Right lobe of liver (tissue), 6 donors: ENCODE measurements around the gene PIN4. TPM values are rescaled to one million over a fixed set of nuclear protein-coding genes. Genes with fewer than 3 reads are reported as not detected.
A peak's percentile ranks its signal among the peaks of the same experiment; 100 is the strongest.
"Not testable (repeated sequence)": the region's sequence is repeated elsewhere in the genome, so short reads cannot be mapped to it uniquely, and the experiment has no call there.

Source experiments
- ATAC-seq, 4 donors: fragments of 200-7000 bp; cut with Tn5 transposase; one replicate each; pipeline ENCODE4 v1.9.1; 2020; ENCODE audit warnings: mild to moderate bottlenecking in 4 of 4, moderate library complexity in 4 of 4
- DNase-seq, 3 donors: peaks; one replicate each; pipeline ENCODE4 v3.0.0-alpha.2; 2020
- H3K27ac ChIP-seq, 3 donors: fragments of 200-600 bp; one replicate each; pipeline ENCODE4 v1.8.0; 2022
- H3K27me3 ChIP-seq, 2 donors: fragments of 200-600 bp; one replicate each; pipeline ENCODE4 v1.8.0; 2022
- H3K36me3 ChIP-seq, 4 donors: fragments of 200-600 bp; sonication (generic) in 1 of 4; one replicate each; pipeline versions ENCODE4 v1.5.1 to v1.8.0; 2017 to 2022; ENCODE audit warnings: control low read depth in 1 of 4
- H3K4me1 ChIP-seq, 4 donors: fragments of 200-600 bp; sonication (generic) in 1 of 4; one replicate each; pipeline versions ENCODE4 v1.5.1 to v1.8.0; 2017 to 2022; ENCODE audit warnings: control low read depth in 1 of 4
- H3K4me3 ChIP-seq, 3 donors: fragments of 200-600 bp; one replicate each; pipeline ENCODE4 v1.8.0; 2022
- H3K9me3 ChIP-seq, 4 donors: fragments of 200-600 bp; sonication (generic) in 1 of 4; one replicate each; pipeline versions ENCODE4 v1.5.1 to v1.8.0; 2017 to 2022; ENCODE audit warnings: control low read depth in 1 of 4
- POLR2A ChIP-seq: fragments of 450-650 bp; IDR thresholded peaks from one replicate; pipeline ENCODE4 v1.6.1; 2017; ENCODE audit warnings: antibody characterized with exemption, mild to moderate bottlenecking
- WGBS: methylation state at CpG from one replicate; pipeline ENCODE4 v1.1.6; 2018; ENCODE audit warnings: low coverage, low lambda C conversion rate; ENCODE audit not compliant: insufficient coverage; ENCODE audit errors: missing lambda C conversion rate; 5-methylcytosine and 5-hydroxymethylcytosine counted together
- intact Hi-C, 2 donors: fragments of 100-400 bp; cut with DNase I; formaldehyde crosslinking; loops; one replicate each; pipeline versions ENCODE4 v1.11.2 to v1.14.1; 2022
- total RNA-seq, 6 experiments: library from RNA; depleted of rRNA in 2 of 6; stranded (reverse); fragments of >200 nt in 2 of 6; fragmentation: NEBNext Ultra II Directional in 3 of 6; extraction: Animal tissue kit (Norgen Biotek cat#: 25700) in 3 of 6; gene quantifications; one replicate each; pipeline versions ENCODE4 v1.1.0 to v1.2.4, GENCODE V29; 2016 to 2023
- TF ChIP-seq, protein P1 (sequence below), 4 donors: fragments of 200-600 bp in 3 of 4; fragments of 450-650 bp in 1 of 4; IDR thresholded peaks; one replicate each; pipeline versions ENCODE4 v1.5.1 to v1.8.0; 2016 to 2022; ENCODE audit warnings: antibody characterized with exemption in 4 of 4, mild to moderate bottlenecking in 2 of 4
- donor health status: DM: no; HTN: yes; CAD: no.
- donor health status: DM: no; HTN: no; CAD: no.
- donor health status: DM: no; HTN: no; CAD: no.
- donor health status: DM: no; HTN: yes; CAD: no.
- donor health status: DM: no; HTN: yes; CAD: no.

PIN4 gene
- total RNA-seq, 6 experiments from 2014 or later: 6.1 to 9.3 (median 8.1) TPM

DNA sequence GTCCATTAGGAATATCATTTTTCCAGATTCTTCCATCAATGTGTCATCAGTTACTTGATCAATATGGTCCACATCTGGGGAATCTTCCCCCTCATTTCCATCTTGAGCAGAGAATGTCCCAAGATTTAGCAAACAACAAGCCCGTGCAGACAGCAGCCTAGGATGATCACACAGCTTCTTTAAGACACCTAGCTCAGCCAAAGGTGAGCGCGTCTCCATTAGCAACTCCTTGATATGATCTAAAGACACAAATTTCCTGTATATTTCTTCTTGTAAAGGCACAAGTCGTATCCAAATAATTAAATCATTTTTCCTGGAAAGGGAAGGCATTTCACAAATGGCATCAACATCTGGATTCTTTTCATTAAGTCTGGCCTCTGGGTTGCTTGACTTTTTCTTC lies 25.8 kb downstream of the PIN4 start:
- Histone ChIP-seq H3K9me3 (no peaks in the 10 kb centered on the region), H3K27me3 (no peaks in the 10 kb centered on the region), H3K4me3 (no peak overlapping the region), H3K4me1 (no peaks in the 10 kb centered on the region), H3K27ac (no peak overlapping the region), H3K36me3 (peaks cover 0 to 4% (median 2%) of the 10 kb centered on the region in 4 donors)
- WGBS: 55% methylated on average over 4 of the region's 4 CpGs
- intact Hi-C loops: no loop called here
- ATAC-seq (no peak), DNase-seq (no peak)
- TF ChIP-seq, protein P1, sequence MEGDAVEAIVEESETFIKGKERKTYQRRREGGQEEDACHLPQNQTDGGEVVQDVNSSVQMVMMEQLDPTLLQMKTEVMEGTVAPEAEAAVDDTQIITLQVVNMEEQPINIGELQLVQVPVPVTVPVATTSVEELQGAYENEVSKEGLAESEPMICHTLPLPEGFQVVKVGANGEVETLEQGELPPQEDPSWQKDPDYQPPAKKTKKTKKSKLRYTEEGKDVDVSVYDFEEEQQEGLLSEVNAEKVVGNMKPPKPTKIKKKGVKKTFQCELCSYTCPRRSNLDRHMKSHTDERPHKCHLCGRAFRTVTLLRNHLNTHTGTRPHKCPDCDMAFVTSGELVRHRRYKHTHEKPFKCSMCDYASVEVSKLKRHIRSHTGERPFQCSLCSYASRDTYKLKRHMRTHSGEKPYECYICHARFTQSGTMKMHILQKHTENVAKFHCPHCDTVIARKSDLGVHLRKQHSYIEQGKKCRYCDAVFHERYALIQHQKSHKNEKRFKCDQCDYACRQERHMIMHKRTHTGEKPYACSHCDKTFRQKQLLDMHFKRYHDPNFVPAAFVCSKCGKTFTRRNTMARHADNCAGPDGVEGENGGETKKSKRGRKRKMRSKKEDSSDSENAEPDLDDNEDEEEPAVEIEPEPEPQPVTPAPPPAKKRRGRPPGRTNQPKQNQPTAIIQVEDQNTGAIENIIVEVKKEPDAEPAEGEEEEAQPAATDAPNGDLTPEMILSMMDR (IDR thresholded peaks at IDR 0.05): no peak
- TF ChIP-seq POLR2A: no peak

DNA sequence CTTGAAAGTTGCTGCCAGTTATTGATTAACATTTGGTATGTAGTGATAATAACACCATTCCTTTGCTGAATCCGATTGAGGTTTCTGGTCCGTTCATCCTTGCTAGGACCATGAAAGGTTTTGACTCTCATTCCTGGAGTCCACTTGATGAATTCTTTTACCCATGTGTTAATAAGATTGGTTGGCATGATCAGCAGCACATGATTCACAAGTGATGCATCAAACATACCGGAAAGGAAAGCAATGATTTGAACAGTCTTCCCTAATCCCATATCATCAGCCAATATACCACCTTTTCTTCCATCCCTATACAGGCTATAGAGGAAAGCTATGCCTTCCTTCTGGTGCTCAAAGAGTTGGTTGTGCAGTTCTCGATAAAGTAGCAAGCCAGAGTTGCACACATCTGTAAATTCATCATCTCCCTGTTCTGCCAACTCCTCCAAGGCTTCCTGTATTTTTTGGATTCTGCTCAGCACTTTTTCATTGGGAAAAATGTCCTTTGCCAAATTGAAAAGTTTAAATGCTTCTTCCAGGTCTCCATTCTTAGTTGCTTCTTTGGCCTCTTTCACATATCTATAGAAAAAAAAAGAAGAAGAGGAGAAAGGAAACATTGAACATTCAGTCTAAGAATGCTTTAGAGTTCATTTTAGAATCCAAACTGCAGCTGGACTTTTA lies 26.7 kb downstream of the PIN4 start:
- H3K27me3 ChIP-seq: no peaks in the 10 kb centered on the region
- H3K4me3 ChIP-seq: no peak overlapping the region
- 85% methylated on average over 3 of the region's 4 CpGs for WGBS
- no peaks in the 10 kb centered on the region for H3K9me3 ChIP-seq
- intact Hi-C loops: no loop called here
- peaks cover 0 to 4% (median 0%) of the 10 kb centered on the region in 4 donors for H3K36me3 ChIP-seq
- ATAC-seq: no peak
- no peak for DNase-seq
- no peak overlapping the region for H3K27ac ChIP-seq
- no peak for TF ChIP-seq POLR2A
- TF ChIP-seq, protein P1 (IDR thresholded peaks at IDR 0.05): no peak
- H3K4me1 ChIP-seq: no peaks in the 10 kb centered on the region

DNA sequence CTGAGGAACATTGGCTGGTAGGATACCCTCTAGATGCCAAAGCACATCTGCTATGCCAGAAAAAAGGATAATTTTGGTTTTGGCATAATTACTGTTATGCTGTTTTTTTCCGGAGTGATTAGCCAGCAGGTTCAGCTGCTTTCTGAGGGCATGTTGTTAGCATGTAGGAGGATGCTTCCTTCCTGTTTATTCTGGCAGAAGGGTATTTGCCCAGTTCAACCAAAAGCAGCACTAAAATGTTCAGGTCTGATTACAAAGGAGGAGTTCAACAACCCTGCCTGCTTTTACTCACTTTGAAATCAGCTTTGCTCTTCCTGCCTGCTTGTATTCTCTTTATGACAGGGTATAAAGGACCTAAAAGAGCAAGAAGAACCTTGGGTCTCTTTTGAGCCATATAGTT lies 35.4 kb downstream of the PIN4 start:
- 50% methylated on average over 1 of the region's 1 CpG for WGBS
- no peak for DNase-seq
- TF ChIP-seq, protein P1 (IDR thresholded peaks at IDR 0.05): no peak
- TF ChIP-seq POLR2A: no peak
- Histone ChIP-seq H3K4me3 (no peak overlapping the region), H3K4me1 (no peaks in the 10 kb centered on the region), H3K9me3 (no peaks in the 10 kb centered on the region), H3K27ac (no peak overlapping the region), H3K36me3 (no peaks in the 10 kb centered on the region), H3K27me3 (no peaks in the 10 kb centered on the region)
- peak; percentile 59 to 87 (median 64) for ATAC-seq
- intact Hi-C loops: no loop called here

DNA sequence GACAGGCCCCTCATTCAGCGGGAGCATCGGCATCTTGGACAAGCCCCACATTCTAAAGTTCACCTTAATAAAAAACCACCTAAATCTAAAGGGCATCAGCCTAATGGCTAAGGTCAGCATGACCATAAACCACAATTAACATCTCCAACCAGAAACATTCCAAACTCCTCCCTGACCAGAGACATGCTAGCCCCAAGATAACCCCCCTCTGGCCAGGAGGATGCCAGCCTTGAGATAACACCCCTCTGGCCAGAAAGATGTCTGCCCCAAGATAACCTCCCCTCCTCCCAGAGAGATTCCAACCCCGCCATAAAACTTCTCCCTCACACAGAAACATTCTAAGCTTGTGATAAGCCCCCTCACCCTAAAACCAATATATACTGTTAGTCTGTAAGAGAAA lies 38.8 kb downstream of the PIN4 start:
- DNase-seq, H3K27me3 ChIP-seq, H3K4me3 ChIP-seq, H3K4me1 ChIP-seq, H3K27ac ChIP-seq, H3K36me3 ChIP-seq, ATAC-seq, H3K9me3 ChIP-seq, intact Hi-C loops: not testable (repeated sequence)
- WGBS: 96% methylated on average over 3 of the region's 3 CpGs

DNA sequence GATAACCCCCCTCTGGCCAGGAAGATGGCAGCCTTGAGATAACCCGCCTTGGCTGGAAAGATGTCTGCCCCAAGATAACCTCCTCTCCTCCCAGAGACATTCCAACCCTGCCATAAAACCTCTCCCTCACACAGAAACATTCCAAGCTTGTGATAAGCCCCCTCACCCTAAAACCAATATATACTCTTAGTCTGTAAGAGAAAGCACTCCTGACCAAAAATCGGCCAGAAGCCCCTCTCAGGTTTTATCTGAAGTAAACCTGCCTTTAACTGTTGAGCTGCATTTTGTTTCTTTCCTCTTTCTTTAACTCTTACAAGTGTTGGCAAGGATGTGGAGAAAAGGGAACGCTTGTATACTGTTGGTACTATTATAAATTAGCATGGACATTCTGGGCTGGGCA lies 48.7 kb downstream of the PIN4 start:
- H3K4me1 ChIP-seq: no peaks in the 10 kb centered on the region
- no peak overlapping the region for H3K4me3 ChIP-seq
- no peaks in the 10 kb centered on the region for H3K36me3 ChIP-seq
- DNase-seq (no peak), ATAC-seq (no peak)
- H3K9me3 ChIP-seq: no peaks in the 10 kb centered on the region
- no peak overlapping the region for H3K27ac ChIP-seq
- 64% methylated on average over 3 of the region's 3 CpGs for WGBS
- TF ChIP-seq, protein P1 (IDR thresholded peaks at IDR 0.05): no peak
- no peak for TF ChIP-seq POLR2A
- H3K27me3 ChIP-seq: no peaks in the 10 kb centered on the region
- intact Hi-C loops: no loop called here
